22Rv1 (cell line): ENCODE results near the gene VIPR1.

Experiments
- ZFX ChIP-seq: fragments of 450-650 bp; IDR thresholded peaks from 2 replicates; pipeline ENCODE4 v1.6.1; 2017; ENCODE audit warnings: antibody characterized with exemption, borderline replicate concordance
- TF ChIP-seq, protein P1 (sequence below): fragments of 450-650 bp; IDR thresholded peaks from 2 replicates; pipeline ENCODE4 v1.5.1; 2017; ENCODE audit warnings: mild to moderate bottlenecking

DNA sequence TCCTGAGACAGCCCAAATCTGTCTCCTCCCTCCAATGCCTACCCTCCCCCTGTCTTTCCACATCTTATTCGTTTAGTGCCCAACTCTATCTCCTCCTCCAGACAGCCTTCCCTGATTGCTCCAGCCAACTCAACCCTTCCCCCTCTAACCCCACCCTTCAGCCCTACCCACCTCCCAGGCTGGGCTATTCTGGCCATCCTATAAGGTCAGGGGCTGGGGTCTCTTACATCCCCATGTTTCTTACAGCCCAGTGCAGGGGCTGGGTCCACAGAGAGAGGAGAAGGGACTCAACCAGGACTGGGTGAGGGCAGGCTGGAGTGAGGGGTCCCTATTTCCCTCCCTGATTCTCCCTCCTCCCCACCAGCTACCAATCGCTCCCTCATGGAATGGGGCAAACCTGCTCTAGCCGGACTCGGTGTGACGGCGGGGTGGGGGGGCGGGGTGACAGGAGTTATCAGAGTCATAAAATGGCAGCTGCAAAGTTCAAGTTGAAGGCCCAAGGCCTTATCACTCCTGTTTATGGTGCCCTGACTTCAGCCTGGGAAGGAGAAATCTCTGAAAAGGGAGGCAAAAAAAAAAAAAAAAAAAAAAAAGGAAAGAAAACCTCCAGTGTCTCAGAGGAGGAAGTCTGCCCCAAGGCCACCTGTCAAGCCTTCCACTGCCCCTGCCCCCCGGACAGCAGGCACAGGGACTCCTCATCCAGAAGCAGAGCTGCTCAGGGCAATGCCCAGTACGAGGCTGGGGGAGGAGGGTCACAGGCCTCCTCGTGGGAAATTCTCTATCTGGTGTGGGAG, 2.1 kb downstream of the VIPR1 start:
- TF ChIP-seq, protein P1, sequence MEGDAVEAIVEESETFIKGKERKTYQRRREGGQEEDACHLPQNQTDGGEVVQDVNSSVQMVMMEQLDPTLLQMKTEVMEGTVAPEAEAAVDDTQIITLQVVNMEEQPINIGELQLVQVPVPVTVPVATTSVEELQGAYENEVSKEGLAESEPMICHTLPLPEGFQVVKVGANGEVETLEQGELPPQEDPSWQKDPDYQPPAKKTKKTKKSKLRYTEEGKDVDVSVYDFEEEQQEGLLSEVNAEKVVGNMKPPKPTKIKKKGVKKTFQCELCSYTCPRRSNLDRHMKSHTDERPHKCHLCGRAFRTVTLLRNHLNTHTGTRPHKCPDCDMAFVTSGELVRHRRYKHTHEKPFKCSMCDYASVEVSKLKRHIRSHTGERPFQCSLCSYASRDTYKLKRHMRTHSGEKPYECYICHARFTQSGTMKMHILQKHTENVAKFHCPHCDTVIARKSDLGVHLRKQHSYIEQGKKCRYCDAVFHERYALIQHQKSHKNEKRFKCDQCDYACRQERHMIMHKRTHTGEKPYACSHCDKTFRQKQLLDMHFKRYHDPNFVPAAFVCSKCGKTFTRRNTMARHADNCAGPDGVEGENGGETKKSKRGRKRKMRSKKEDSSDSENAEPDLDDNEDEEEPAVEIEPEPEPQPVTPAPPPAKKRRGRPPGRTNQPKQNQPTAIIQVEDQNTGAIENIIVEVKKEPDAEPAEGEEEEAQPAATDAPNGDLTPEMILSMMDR: no peak
- no peak for TF ChIP-seq ZFX
